ENCODE measurements around the gene LRRC51.

LRRC51 gene

DNA sequence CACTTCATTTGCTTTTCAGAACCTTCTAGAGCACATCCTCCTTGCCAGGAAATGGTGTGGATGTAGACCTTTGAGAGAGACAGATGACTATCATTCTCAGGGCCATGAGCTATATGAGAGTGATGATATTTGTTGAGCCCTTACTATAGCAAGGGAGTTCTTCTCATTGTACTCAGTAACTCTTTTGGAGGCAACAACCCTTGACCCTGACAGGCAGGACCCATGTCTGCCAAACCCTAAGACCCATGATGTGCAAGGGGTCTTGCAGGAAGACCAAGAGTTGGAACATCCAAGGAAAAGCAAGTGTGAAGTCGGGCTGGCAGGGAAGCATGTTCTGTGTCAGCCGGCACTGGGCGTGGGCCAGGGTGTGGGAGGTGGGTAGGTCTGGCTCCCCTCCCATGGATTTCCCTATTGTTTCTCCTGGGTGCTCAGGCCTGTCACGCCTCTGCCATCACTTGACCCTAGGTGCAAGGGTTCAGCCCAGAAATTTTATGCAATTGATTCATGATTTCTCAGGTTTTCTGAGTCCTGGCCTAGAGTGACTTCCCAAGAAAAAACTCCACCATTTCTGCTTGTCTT lies 56.1 kb downstream of the LRRC51 start:
- TF ChIP-seq, protein P1, sequence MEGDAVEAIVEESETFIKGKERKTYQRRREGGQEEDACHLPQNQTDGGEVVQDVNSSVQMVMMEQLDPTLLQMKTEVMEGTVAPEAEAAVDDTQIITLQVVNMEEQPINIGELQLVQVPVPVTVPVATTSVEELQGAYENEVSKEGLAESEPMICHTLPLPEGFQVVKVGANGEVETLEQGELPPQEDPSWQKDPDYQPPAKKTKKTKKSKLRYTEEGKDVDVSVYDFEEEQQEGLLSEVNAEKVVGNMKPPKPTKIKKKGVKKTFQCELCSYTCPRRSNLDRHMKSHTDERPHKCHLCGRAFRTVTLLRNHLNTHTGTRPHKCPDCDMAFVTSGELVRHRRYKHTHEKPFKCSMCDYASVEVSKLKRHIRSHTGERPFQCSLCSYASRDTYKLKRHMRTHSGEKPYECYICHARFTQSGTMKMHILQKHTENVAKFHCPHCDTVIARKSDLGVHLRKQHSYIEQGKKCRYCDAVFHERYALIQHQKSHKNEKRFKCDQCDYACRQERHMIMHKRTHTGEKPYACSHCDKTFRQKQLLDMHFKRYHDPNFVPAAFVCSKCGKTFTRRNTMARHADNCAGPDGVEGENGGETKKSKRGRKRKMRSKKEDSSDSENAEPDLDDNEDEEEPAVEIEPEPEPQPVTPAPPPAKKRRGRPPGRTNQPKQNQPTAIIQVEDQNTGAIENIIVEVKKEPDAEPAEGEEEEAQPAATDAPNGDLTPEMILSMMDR (IDR thresholded peaks at IDR 0.05) = no peak

DNA sequence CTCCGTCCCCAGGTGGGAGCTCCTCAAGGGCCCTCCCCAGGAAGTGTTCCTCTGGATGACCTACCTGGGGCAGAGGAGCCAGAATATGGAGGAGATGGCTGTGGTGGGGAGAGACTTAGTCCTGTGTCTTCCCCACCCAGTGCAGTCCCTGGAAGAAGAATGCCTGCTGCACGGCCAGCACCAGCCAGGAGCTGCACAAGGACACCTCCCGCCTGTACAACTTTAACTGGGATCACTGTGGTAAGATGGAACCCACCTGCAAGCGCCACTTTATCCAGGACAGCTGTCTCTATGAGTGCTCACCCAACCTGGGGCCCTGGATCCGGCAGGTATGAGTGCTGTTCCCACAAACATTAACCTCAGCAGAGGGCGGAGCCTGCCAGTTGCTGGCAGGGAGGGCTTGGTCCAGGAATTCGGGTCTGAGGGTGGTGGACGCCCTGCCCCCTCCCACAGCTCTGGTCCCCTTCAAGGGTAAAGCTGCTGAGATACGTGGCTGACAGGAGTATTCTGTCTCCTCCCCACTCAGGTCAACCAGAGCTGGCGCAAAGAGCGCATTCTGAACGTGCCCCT lies 58.3 kb downstream of the LRRC51 start:
- TF ChIP-seq, protein P1 (IDR thresholded peaks at IDR 0.05) = no peak

DNA sequence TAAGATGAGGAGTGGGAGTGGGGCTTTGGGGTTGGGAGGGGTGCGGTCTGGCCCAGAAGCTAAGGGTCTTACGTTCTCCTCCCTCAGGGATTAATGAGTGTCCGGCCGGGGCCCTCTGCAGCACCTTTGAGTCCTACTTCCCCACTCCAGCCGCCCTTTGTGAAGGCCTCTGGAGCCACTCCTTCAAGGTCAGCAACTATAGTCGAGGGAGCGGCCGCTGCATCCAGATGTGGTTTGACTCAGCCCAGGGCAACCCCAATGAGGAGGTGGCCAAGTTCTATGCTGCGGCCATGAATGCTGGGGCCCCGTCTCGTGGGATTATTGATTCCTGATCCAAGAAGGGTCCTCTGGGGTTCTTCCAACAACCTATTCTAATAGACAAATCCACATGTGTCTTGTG lies 58.9 kb downstream of the LRRC51 start:
- TF ChIP-seq, protein P1 (IDR thresholded peaks at IDR 0.05) = no peak

DNA sequence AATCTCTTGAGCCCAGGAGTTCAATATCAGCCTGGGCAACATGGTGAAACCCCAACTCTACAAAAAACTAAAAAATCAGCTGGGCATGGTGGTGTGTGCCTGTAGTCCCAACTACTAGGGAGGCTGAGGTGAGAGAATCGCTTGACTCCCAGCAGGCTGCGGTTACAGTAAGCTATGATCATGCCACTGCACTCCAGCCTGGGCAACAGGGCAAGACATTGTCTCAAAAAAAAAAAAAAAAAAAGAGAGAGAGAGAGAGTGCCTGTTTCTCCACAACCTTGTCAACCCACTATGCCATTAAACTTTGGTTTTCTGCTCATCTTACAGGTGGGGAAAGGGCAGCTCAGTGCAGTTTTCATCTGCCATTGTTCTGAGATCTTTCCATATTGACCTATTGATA lies 60.0 kb downstream of the LRRC51 start:
- TF ChIP-seq, protein P1 (IDR thresholded peaks at IDR 0.05) = no peak

DNA sequence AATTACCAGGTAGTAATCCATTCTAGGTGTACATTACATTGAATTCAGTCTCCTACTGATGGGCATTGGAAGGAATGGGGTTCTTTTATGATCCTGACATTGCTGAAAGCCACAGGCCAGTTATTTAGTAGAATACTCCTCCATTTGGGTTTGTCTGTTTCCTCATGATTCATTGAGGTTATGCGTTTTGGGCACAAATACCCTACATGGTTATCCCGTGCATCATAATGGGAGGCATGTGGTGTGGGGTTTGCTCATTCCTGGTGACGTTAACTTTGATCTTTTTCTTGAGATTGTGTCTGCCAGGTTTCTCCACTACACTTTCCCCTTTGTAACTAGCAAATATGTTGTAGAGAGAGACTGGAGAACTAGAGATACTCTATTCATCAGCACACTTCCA lies 60.4 kb downstream of the LRRC51 start:
- TF ChIP-seq, protein P1 (IDR thresholded peaks at IDR 0.05) = no peak

DNA sequence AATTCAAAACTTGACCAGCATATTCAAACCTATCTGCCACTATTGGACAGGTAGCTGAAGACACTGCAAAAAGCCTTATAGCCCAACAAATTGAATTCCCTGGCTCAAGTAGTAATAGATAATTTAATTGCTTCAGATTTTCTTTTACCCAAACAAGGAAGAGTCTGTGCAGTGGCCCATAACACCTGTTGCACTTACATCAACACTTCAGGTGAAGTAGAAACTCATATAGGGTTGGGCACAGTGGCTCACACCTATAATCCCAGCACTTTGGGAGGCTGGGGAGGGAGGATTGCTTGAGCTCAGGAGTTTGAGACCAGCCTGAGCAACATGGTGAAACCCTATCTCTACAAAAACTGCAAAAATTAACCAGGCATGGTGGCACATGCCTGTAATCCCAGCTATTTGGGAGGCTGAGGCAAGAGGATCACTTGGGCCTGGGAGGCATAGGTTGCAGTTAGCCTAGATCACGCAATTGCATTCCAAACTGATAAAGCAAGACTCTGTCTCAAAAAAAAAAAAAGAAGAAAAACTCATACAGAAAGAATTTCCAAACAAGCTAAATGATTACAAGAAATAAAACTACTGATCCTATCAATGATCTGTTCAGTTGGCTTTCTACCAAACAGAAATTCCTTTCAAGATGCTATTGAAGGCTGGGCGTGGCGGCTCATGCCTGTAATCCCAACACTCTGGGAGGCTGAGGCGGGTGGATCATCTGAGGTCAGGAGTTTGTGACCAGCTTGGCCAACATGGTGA lies 64.3 kb downstream of the LRRC51 start:
- TF ChIP-seq, protein P1 (IDR thresholded peaks at IDR 0.05) = no peak
